Endothelial cell (in vitro differentiated cells): ENCODE results near the gene ENAM. TPM values are rescaled to one million over a fixed set of nuclear protein-coding genes. Genes with fewer than 3 reads are reported as not detected.
"Not testable (repeated sequence)": the region's sequence is repeated elsewhere in the genome, so short reads cannot be mapped to it uniquely, and the experiment has no call there.

Source experiments
- DNase-seq: peaks from one replicate; pipeline ENCODE4 v3.0.0; 2021; ENCODE audit warnings: low spot score
- H3K27ac Mint-ChIP-seq: one replicate; pipeline ENCODE4 v1.8.0; 2021; ENCODE audit warnings: mixed read lengths, inconsistent platforms; ENCODE audit not compliant: unreplicated experiment
- H3K27me3 Mint-ChIP-seq: one replicate; pipeline ENCODE4 v1.8.0; 2021; ENCODE audit warnings: mild to moderate bottlenecking, moderate library complexity, mixed read lengths, inconsistent platforms; ENCODE audit not compliant: unreplicated experiment
- H3K36me3 Mint-ChIP-seq: one replicate; pipeline ENCODE4 v1.8.0; 2021; ENCODE audit warnings: mild to moderate bottlenecking, low read depth, mixed read lengths, inconsistent platforms; ENCODE audit not compliant: unreplicated experiment
- H3K4me1 Mint-ChIP-seq: one replicate; pipeline ENCODE4 v1.8.0; 2021; ENCODE audit warnings: mild to moderate bottlenecking, mixed read lengths, inconsistent platforms; ENCODE audit not compliant: unreplicated experiment
- H3K4me3 Mint-ChIP-seq: one replicate; pipeline ENCODE4 v1.8.0; 2021; ENCODE audit warnings: mild to moderate bottlenecking, mixed read lengths, inconsistent platforms; ENCODE audit not compliant: unreplicated experiment
- H3K9me3 Mint-ChIP-seq: one replicate; pipeline ENCODE4 v1.8.0; 2021; ENCODE audit warnings: mixed read lengths, inconsistent platforms; ENCODE audit not compliant: unreplicated experiment
- CTCF ChIP-seq: fragments of 200-600 bp; sonication (generic); IDR thresholded peaks from one replicate; pipeline ENCODE4 v1.5.0; 2021; ENCODE audit warnings: antibody characterized with exemption; ENCODE audit not compliant: unreplicated experiment
- total RNA-seq: library from RNA; stranded (reverse); fragmentation: NEBNext Ultra II Directional; extraction: Animal tissue kit (Norgen Biotek cat#: 25700); gene quantifications from one replicate; pipeline ENCODE4 v1.2.1, GENCODE V29; 2021; ENCODE audit not compliant: unreplicated experiment

ENAM gene
- total RNA-seq, 1 donor from 2014 or later = 0.18 TPM

- no peak for TF ChIP-seq CTCF
- H3K4me1 Mint-ChIP-seq = peaks cover 15% of the 10 kb centered on the region
- no peaks in the 10 kb centered on the region for H3K9me3 Mint-ChIP-seq
- H3K4me3 Mint-ChIP-seq = no peak overlapping the region
- no peaks in the 10 kb centered on the region for H3K27me3 Mint-ChIP-seq
- no peaks in the 10 kb centered on the region for H3K36me3 Mint-ChIP-seq
- H3K27ac Mint-ChIP-seq = no peak overlapping the region
- no peak for DNase-seq
These were observed 8.8 kb downstream of the ENAM start for GRCh38 chr4:70637239-70637913.

- Mint-ChIP-seq H3K27ac (no peak overlapping the region), H3K4me3 (no peak overlapping the region), H3K27me3 (no peaks in the 10 kb centered on the region), H3K4me1 (peaks cover 15% of the 10 kb centered on the region), H3K36me3 (no peaks in the 10 kb centered on the region), H3K9me3 (no peaks in the 10 kb centered on the region)
- no peak for DNase-seq
- TF ChIP-seq CTCF = no peak
These were observed 11.6 kb downstream of the ENAM start for GRCh38 chr4:70640192-70640591.

GRCh38 chr4:70650741-70651140 is 22.2 kb downstream of the ENAM start:
- not testable (repeated sequence) for H3K27me3 Mint-ChIP-seq, H3K4me1 Mint-ChIP-seq, H3K9me3 Mint-ChIP-seq, H3K4me3 Mint-ChIP-seq, H3K27ac Mint-ChIP-seq, H3K36me3 Mint-ChIP-seq, DNase-seq

GRCh38 chr4:70651864-70652506 is 23.4 kb downstream of the ENAM start:
- Mint-ChIP-seq H3K4me3 (no peak overlapping the region), H3K9me3 (no peaks in the 10 kb centered on the region)

GRCh38 chr4:70654605-70655011 is 26.1 kb downstream of the ENAM start:
- peaks cover 7% of the 10 kb centered on the region for H3K4me1 Mint-ChIP-seq
- DNase-seq = no peak
- H3K27me3 Mint-ChIP-seq = no peaks in the 10 kb centered on the region
- H3K36me3 Mint-ChIP-seq = no peaks in the 10 kb centered on the region
- H3K4me3 Mint-ChIP-seq = no peak overlapping the region
- no peak for TF ChIP-seq CTCF
- no peak overlapping the region for H3K27ac Mint-ChIP-seq
- no peaks in the 10 kb centered on the region for H3K9me3 Mint-ChIP-seq

More at GRCh38 chr4:70651864-70652506, 23.4 kb downstream of the ENAM start:
- Mint-ChIP-seq H3K36me3 (no peaks in the 10 kb centered on the region), H3K27ac (no peak overlapping the region), H3K27me3 (no peaks in the 10 kb centered on the region), H3K4me1 (peaks cover 2% of the 10 kb centered on the region)
- no peak for DNase-seq
- peak; percentile 58 for TF ChIP-seq CTCF
